Left renal pelvis (tissue), 4 donors: Measurements from ENCODE around the gene PLXNB1. TPM values are rescaled to one million over a fixed set of nuclear protein-coding genes. Genes with fewer than 3 reads are reported as not detected.

Source experiments
- DNase-seq, 4 donors: peaks; one replicate each; pipeline ENCODE4 v3.0.0-alpha.2; 2013; ENCODE audit warnings: low read depth in 4 of 4, low spot score in 3 of 4
- polyA plus RNA-seq, 4 donors: library from polyadenylated mRNA; unstranded; fragments of 120-200 nt; gene quantifications; one replicate each; pipeline ENCODE4 v1.2.1, GENCODE V29; 2013; ENCODE audit not compliant: insufficient read length in 4 of 4

PLXNB1 gene
- polyA plus RNA-seq, 4 donors = 60.5 to 226 (median 169) TPM

GRCh38 chr3:48372377-48372770 is 57.5 kb downstream of the PLXNB1 start:
- DNase-seq = no peak

GRCh38 chr3:48371651-48372376 is 58.1 kb downstream of the PLXNB1 start, which contains the start of gene FBXW12:
FBXW12 (plus strand) TSS chr3:48372219; CDS start chr3:48372768, 549 bp downstream.
- no peak for DNase-seq

GRCh38 chr3:48370333-48370713 is 59.6 kb downstream of the PLXNB1 start:
- no peak for DNase-seq

DNA sequence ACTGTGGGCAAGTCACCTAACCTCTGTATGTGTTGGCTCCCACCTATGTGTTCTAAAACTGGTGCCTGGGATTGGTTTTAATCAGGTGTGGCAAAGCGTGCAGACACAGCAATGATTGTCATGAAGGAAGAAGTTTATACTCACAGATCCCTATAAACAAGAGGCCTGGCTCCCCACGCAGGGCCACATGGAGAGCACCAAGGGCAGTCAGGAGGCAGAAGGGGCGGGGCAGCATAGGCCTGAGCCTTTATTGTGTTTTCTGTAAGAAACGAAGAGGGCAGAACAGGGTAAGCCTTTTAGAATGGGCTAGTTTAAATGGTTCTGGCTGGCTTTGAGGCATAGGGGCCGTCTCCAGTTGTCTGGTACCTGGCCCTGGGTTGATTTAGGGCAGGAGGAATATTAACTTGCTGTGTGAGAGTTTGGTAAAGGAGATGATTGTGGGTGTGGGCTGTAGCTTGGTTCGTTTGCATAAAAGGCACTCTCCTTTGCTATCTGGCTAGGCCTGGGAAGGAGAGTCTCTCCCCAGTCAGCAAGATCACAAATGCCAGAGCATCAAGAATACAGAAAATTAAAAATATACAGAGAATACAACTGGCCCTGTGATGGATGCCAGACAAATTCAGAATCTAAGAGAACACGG is 60.1 kb downstream of the PLXNB1 start:
- no peak for DNase-seq

DNA sequence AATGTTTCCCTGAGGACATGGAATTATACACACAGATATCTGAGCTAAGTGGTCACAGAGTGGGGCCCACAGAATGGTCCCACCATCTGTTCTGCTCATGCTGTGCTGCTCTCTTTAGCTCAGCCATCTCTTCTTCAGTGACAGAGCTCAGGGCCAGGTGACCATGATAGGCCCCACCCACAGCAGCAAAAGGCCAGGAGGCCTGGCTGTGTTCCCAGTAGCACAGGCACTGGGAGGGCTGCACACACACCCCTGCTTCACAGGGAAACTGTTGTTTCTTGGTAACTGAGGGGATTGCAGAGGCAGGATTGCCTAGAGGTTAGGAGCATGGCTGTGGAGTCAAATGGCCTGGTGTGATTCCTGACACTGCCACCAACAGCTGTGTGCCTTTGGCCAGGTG is 62.7 kb downstream of the PLXNB1 start:
- no peak for DNase-seq

DNA sequence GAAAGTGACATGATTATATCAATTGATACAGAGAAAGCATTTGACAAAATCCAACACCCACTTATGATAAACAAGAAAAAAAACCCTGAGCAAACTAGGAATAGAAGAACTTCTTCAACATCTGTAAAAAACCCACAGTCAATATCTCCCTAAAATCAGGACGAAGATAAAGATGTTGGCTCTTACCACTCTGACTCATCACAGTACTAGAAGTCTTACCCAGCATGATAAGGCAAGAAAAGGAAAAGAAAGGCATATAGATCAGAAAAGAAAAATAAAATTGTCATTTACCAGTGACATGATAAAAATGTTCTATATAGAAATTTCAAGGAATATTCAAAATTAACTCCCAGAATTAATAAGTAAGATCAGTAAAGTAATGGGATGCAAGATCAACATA is 65.0 kb downstream of the PLXNB1 start:
- DNase-seq = no peak

DNA sequence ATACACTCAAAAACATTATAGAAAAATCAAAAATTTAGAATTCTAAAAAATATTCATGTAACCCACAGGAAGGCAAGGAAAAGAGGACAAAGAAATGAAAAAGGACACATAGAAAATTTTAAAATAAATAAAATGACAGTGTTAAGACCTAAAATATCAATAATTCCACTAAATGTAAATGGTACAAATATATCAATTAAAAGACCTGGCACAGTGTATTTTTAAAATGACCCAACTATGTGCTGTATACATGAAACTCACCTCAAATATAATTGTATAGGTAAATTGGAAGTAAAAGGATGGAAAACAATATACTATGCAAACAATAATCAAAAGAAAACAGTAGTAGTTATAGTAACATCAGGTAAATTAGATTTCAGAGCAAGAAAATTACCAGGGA is 68.0 kb downstream of the PLXNB1 start:
- DNase-seq = no peak

DNA sequence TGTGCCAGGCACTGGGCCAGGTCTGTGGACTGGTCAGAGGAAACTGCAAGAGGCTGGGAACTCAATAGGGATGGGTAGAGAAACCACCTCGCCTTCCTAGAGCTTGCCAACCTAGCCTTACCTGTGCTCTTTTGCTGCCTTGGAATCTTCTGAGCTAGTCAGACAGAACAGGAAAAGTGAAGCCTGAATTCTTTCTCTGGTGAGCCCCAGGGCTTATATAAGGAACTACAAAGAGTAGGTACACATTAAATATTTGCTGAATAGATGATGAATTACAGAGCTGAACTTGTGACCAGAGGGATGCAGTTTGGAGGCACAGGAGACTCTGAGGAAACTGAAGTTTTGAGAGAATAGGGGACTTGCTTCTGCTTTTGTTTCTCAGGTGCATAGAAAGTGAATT is 73.5 kb downstream of the PLXNB1 start:
- DNase-seq = no peak

GRCh38 chr3:48353987-48354386 is 75.9 kb downstream of the PLXNB1 start:
- DNase-seq = no peak

Other genes with a start within 250 kb of the PLXNB1 start
- gene CDC25A, start 241.7 kb downstream of the PLXNB1 start, polyA plus RNA-seq = 10 to 100 TPM in 3 of 4 donors, 1 to 10 TPM in 1; 8.4 to 11.5 (median 10.8) TPM
- 1 to 10 TPM in 2 of 4 donors, under 1 TPM in 2; 0.23 to 1.5 (median 0.82) TPM for gene CAMP, start 206.6 kb downstream of the PLXNB1 start, polyA plus RNA-seq
- 10 to 100 TPM in 3 of 4 donors, 1 to 10 TPM in 1; 9.0 to 20.0 (median 16.7) TPM for gene ZNF589, start 189.0 kb downstream of the PLXNB1 start, polyA plus RNA-seq
- gene NME6, start 128.7 kb downstream of the PLXNB1 start, polyA plus RNA-seq = 10 to 100 TPM; 23.1 to 37.5 (median 29.1) TPM
- under 1 TPM in 3 of 4 donors, not detected in 1; 0.35 to 0.77 (median 0.52) TPM for gene SPINK8, start 96.4 kb downstream of the PLXNB1 start, polyA plus RNA-seq
- under 1 TPM; 0.08 to 0.84 (median 0.50) TPM for gene FBXW12, start 57.9 kb downstream of the PLXNB1 start, polyA plus RNA-seq
- gene CCDC51, start 10.0 kb upstream of the PLXNB1 start, polyA plus RNA-seq = 10 to 100 TPM; 15.5 to 28.3 (median 24.3) TPM
- 100 to 1,000 TPM; 228 to 350 (median 273) TPM for gene TMA7, start 10.2 kb upstream of the PLXNB1 start, polyA plus RNA-seq
- gene ATRIP, start 16.7 kb upstream of the PLXNB1 start, polyA plus RNA-seq = 10 to 100 TPM; 13.1 to 16.4 (median 13.5) TPM
- 100 to 1,000 TPM; 106 to 114 (median 109) TPM for gene SHISA5, start 74.1 kb upstream of the PLXNB1 start, polyA plus RNA-seq
- 1 to 10 TPM; 2.9 to 6.5 (median 5.5) TPM for gene PFKFB4, start 126.7 kb upstream of the PLXNB1 start, polyA plus RNA-seq
- gene UCN2, start 133.7 kb upstream of the PLXNB1 start, polyA plus RNA-seq = under 1 TPM; 0.22 to 0.64 (median 0.52) TPM
- 10 to 100 TPM; 13.3 to 28.7 (median 14.2) TPM for gene COL7A1, start 165.2 kb upstream of the PLXNB1 start, polyA plus RNA-seq
- 100 to 1,000 TPM; 124 to 300 (median 248) TPM for gene UQCRC1, start 179.6 kb upstream of the PLXNB1 start, polyA plus RNA-seq
- not detected for gene TMEM89, start 191.7 kb upstream of the PLXNB1 start, polyA plus RNA-seq
- 10 to 100 TPM; 10.7 to 33.1 (median 23.9) TPM for gene SLC26A6, start 205.4 kb upstream of the PLXNB1 start, polyA plus RNA-seq
- gene CELSR3, start 232.8 kb upstream of the PLXNB1 start, polyA plus RNA-seq = 1 to 10 TPM in 3 of 4 donors, under 1 TPM in 1; 0.67 to 1.3 (median 1.2) TPM